Measurements from ENCODE around the gene NIP7. TPM values are rescaled to one million over a fixed set of nuclear protein-coding genes. Genes with fewer than 3 reads are reported as not detected.

NIP7 gene
- total RNA-seq, 1 experiment from 2014 or later = 55.8 TPM

DNA sequence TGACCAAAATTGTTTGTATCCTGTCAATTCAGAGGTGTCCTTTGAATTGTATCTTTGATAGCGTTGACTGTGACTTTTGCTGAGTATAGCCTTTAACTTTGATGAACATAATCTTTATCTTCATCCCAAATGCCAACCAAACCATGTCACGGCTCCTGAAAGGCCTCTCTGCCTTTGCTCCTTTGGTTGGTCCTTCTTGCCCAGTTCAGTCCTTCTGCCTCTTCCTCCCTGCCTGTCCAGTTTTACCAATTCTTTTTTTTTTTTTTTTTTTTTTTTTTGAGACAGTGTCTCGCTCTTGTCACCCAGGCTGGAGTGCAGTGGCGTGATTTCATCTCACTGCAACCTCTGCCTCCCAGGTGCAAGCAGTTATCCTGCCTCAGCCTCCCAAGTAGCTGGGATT lies 41.3 kb upstream of the NIP7 start:
- intact Hi-C loops (cut with micrococcal nuclease; ENCODE audit: unreplicated experiment) = no loop called here
- no peaks in the 10 kb centered on the region for H3K36me3 Mint-ChIP-seq (ENCODE audit: insufficient read depth, unreplicated experiment)
- no peak overlapping the region for H3K27ac Mint-ChIP-seq (ENCODE audit: unreplicated experiment)
- no peaks in the 10 kb centered on the region for H3K4me1 Mint-ChIP-seq (ENCODE audit: low read depth, unreplicated experiment)
- BruUV-seq (replicated peaks) = no TSS peak
- TF ChIP-seq, protein P1, sequence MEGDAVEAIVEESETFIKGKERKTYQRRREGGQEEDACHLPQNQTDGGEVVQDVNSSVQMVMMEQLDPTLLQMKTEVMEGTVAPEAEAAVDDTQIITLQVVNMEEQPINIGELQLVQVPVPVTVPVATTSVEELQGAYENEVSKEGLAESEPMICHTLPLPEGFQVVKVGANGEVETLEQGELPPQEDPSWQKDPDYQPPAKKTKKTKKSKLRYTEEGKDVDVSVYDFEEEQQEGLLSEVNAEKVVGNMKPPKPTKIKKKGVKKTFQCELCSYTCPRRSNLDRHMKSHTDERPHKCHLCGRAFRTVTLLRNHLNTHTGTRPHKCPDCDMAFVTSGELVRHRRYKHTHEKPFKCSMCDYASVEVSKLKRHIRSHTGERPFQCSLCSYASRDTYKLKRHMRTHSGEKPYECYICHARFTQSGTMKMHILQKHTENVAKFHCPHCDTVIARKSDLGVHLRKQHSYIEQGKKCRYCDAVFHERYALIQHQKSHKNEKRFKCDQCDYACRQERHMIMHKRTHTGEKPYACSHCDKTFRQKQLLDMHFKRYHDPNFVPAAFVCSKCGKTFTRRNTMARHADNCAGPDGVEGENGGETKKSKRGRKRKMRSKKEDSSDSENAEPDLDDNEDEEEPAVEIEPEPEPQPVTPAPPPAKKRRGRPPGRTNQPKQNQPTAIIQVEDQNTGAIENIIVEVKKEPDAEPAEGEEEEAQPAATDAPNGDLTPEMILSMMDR (IDR thresholded peaks at IDR 0.05; ENCODE audit: unreplicated experiment) = no peak
- H3K9me3 Mint-ChIP-seq (ENCODE audit: low read depth, unreplicated experiment) = no peaks in the 10 kb centered on the region
- H3K27me3 Mint-ChIP-seq (ENCODE audit: unreplicated experiment) = no peaks in the 10 kb centered on the region
- H3K4me3 Mint-ChIP-seq (ENCODE audit: low read depth, unreplicated experiment) = no peak overlapping the region
- CTCF ChIA-PET = interaction anchor here (0.7 kb wide), 1 partner anchor 141 kb away, joined by 9 read pairs; no protein-coding TSS in a partner anchor
- no peak for DNase-seq

DNA sequence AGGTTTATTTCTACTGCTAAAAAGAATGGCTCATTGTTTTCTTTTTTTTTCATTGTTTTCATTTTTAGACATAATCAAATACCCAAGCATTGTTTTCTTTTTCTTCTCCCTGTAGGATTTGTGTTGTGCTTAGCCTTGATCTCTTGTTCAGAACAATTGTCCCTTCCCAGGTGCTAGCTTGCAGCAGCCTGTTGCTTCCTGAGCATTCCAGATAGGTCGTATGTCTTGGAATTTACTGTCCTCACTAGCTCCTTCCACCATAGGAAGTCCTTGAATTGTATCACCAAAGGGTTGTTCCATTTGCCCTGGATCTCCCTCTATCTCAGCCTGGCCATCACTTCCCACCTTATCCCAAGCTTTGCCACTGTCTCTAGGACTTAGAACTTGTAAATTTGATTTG lies 38.4 kb upstream of the NIP7 start:
- Mint-ChIP-seq H3K4me3 (ENCODE audit: low read depth, unreplicated experiment) (no peak overlapping the region), H3K27me3 (ENCODE audit: unreplicated experiment) (no peaks in the 10 kb centered on the region), H3K27ac (ENCODE audit: unreplicated experiment) (no peak overlapping the region), H3K36me3 (ENCODE audit: insufficient read depth, unreplicated experiment) (no peaks in the 10 kb centered on the region), H3K4me1 (ENCODE audit: low read depth, unreplicated experiment) (no peaks in the 10 kb centered on the region), H3K9me3 (ENCODE audit: low read depth, unreplicated experiment) (no peaks in the 10 kb centered on the region)
- intact Hi-C loops (cut with micrococcal nuclease; ENCODE audit: unreplicated experiment) = no loop called here
- TF ChIP-seq, protein P1 (IDR thresholded peaks at IDR 0.05; ENCODE audit: unreplicated experiment) = no peak
- CTCF ChIA-PET = no interaction called here
- no peak for DNase-seq
- BruUV-seq (replicated peaks) = no TSS peak

DNA sequence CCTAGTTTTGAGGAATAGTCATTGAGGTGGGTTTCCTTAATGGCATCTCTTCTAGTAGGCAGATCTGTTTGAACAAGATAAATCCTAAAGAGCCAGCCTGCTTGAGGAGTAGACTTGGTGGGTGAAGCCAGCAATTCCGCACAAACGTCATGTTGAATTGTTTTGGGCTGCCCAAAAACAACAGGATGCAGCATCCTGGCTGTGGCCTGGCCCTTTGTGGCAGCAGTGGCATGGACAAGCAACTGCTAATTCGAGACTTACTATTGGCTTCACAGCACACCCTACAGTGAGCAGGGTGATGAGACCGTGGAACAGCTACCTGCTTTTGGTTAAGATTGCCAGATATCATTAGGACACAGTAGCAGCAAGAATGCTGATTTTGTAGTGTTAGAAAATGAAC lies 37.7 kb upstream of the NIP7 start:
- TF ChIP-seq, protein P1 (IDR thresholded peaks at IDR 0.05; ENCODE audit: unreplicated experiment) = no peak
- CTCF ChIA-PET = no interaction called here
- Mint-ChIP-seq H3K9me3 (ENCODE audit: low read depth, unreplicated experiment) (no peaks in the 10 kb centered on the region), H3K36me3 (ENCODE audit: insufficient read depth, unreplicated experiment) (no peaks in the 10 kb centered on the region), H3K4me3 (ENCODE audit: low read depth, unreplicated experiment) (no peak overlapping the region), H3K27ac (ENCODE audit: unreplicated experiment) (no peak overlapping the region), H3K4me1 (ENCODE audit: low read depth, unreplicated experiment) (no peaks in the 10 kb centered on the region), H3K27me3 (ENCODE audit: unreplicated experiment) (no peaks in the 10 kb centered on the region)
- DNase-seq = no peak
- no TSS peak for BruUV-seq (replicated peaks)
- intact Hi-C loops (cut with micrococcal nuclease; ENCODE audit: unreplicated experiment) = no loop called here

GRCh38 chr16:69302301-69302700 lies 37.3 kb upstream of the NIP7 start:
- CTCF ChIA-PET = no interaction called here
- no peak for DNase-seq

More at GRCh38 chr16:69302301-69302700, 37.3 kb upstream of the NIP7 start:
- intact Hi-C loops (cut with micrococcal nuclease; ENCODE audit: unreplicated experiment) = no loop called here
- no peak overlapping the region for H3K27ac Mint-ChIP-seq (ENCODE audit: unreplicated experiment)
- no peaks in the 10 kb centered on the region for H3K4me1 Mint-ChIP-seq (ENCODE audit: low read depth, unreplicated experiment)
- no TSS peak for BruUV-seq (replicated peaks)
- H3K36me3 Mint-ChIP-seq (ENCODE audit: insufficient read depth, unreplicated experiment) = no peaks in the 10 kb centered on the region
- TF ChIP-seq, protein P1 (IDR thresholded peaks at IDR 0.05; ENCODE audit: unreplicated experiment) = no peak
- no peaks in the 10 kb centered on the region for H3K9me3 Mint-ChIP-seq (ENCODE audit: low read depth, unreplicated experiment)
- H3K27me3 Mint-ChIP-seq (ENCODE audit: unreplicated experiment) = no peaks in the 10 kb centered on the region
- H3K4me3 Mint-ChIP-seq (ENCODE audit: low read depth, unreplicated experiment) = no peak overlapping the region

All from Calu3 (cell line).